Liver (tissue), 9 donors: Measurements from ENCODE around the gene FHDC1. TPM values are rescaled to one million over a fixed set of nuclear protein-coding genes. Genes with fewer than 3 reads are reported as not detected.

ENCODE experiments used
- DNase-seq: peaks from one replicate; pipeline ENCODE4 v3.0.0-alpha.2; 2017; ENCODE audit warnings: low spot score
- H3K27ac ChIP-seq, 2 donors: one replicate each; pipeline ENCODE4 v1.7.0; 2013; ENCODE audit warnings: inconsistent platforms in 2 of 2, low read length in 2 of 2, control low read depth in 1 of 2, low read depth in 1 of 2, mild to moderate bottlenecking in 1 of 2
- H3K27me3 ChIP-seq, 4 donors: one replicate each; pipeline versions ENCODE4 v1.6.1 to v1.7.0; 2013; ENCODE audit warnings: low read length in 3 of 4, inconsistent platforms in 1 of 4, mild to moderate bottlenecking in 1 of 4, moderate library complexity in 1 of 4; ENCODE audit not compliant: control insufficient read depth in 4 of 4, insufficient read depth in 4 of 4
- H3K36me3 ChIP-seq, 4 donors: one replicate each; pipeline versions ENCODE4 v1.6.1 to v1.7.0; 2013; ENCODE audit warnings: low read length in 3 of 4, mild to moderate bottlenecking in 3 of 4, low read depth in 1 of 4, moderate library complexity in 1 of 4; ENCODE audit not compliant: control insufficient read depth in 4 of 4, insufficient read depth in 3 of 4
- H3K4me1 ChIP-seq, 4 donors: one replicate each; pipeline versions ENCODE4 v1.6.1 to v1.7.0; 2013; ENCODE audit warnings: low read length in 3 of 4, mild to moderate bottlenecking in 3 of 4, moderate library complexity in 1 of 4; ENCODE audit not compliant: control insufficient read depth in 4 of 4, insufficient read depth in 4 of 4
- H3K4me3 ChIP-seq, 3 donors: one replicate each; pipeline versions ENCODE4 v1.6.1 to v1.7.0; 2013; ENCODE audit warnings: low read length in 3 of 3, control low read depth in 1 of 3, low read depth in 1 of 3, mild to moderate bottlenecking in 1 of 3
- H3K9ac ChIP-seq, 2 donors: one replicate each; pipeline ENCODE4 v1.7.0; 2013; ENCODE audit warnings: low read length in 2 of 2, mild to moderate bottlenecking in 2 of 2, moderate library complexity in 2 of 2, control low read depth in 1 of 2, low read depth in 1 of 2
- H3K9me3 ChIP-seq, 4 donors: one replicate each; pipeline versions ENCODE4 v1.6.1 to v1.7.0; 2013; ENCODE audit warnings: low read length in 3 of 4; ENCODE audit not compliant: control insufficient read depth in 4 of 4
- EGR1 ChIP-seq, 2 donors: IDR thresholded peaks; 2 replicates each; pipeline ENCODE4 v1.6.1; 2016 to 2018; ENCODE audit warnings: antibody characterized with exemption in 2 of 2, low read depth in 2 of 2
- FOXA1 ChIP-seq: IDR thresholded peaks from 2 replicates; pipeline ENCODE4 v1.6.1; 2016; ENCODE audit warnings: antibody characterized with exemption
- FOXA2 ChIP-seq: IDR thresholded peaks from 2 replicates; pipeline ENCODE4 v1.6.1; 2016; ENCODE audit warnings: antibody characterized with exemption
- GABPA ChIP-seq, 2 donors: IDR thresholded peaks in 1 of 2; conservative IDR thresholded peaks in 1 of 2; 2 replicates each; pipeline ENCODE4 v1.6.1; 2016; ENCODE audit warnings: antibody characterized with exemption in 2 of 2, mild to moderate bottlenecking in 1 of 2, moderate library complexity in 1 of 2
- HNF4A ChIP-seq, 2 donors: conservative IDR thresholded peaks; 2 replicates each; pipeline ENCODE4 v1.6.1; 2016; ENCODE audit warnings: antibody characterized with exemption in 2 of 2, mild to moderate bottlenecking in 2 of 2
- HNF4G ChIP-seq: IDR thresholded peaks from 2 replicates; pipeline ENCODE4 v1.6.1; 2016; ENCODE audit warnings: antibody characterized with exemption
- JUND ChIP-seq, 2 donors: IDR thresholded peaks; 2 replicates each; pipeline ENCODE4 v1.6.1; 2016; ENCODE audit warnings: antibody characterized with exemption in 2 of 2
- NR2F2 ChIP-seq: IDR thresholded peaks from 2 replicates; pipeline ENCODE4 v1.6.1; 2016; ENCODE audit warnings: antibody characterized with exemption
- RAD21 ChIP-seq, 2 donors: IDR thresholded peaks; 2 replicates each; pipeline ENCODE4 v1.6.1; 2016; ENCODE audit warnings: antibody characterized with exemption in 2 of 2, mild to moderate bottlenecking in 2 of 2
- RXRA ChIP-seq, 2 donors: IDR thresholded peaks; 2 replicates each; pipeline ENCODE4 v1.6.1; 2017 to 2018; ENCODE audit warnings: antibody characterized with exemption in 2 of 2, mild to moderate bottlenecking in 1 of 2
- SP1 ChIP-seq: IDR thresholded peaks from 2 replicates; pipeline ENCODE4 v1.6.1; 2018; ENCODE audit warnings: antibody characterized with exemption, mild to moderate bottlenecking
- TAF1 ChIP-seq: conservative IDR thresholded peaks from 2 replicates; pipeline ENCODE4 v1.6.1; 2016; ENCODE audit warnings: antibody characterized with exemption, mild to moderate bottlenecking
- WGBS: extraction: QIAGEN DNeasy Blood & Tissue Kit; methylation state at CpG from one replicate; pipeline ENCODE4 v1.1.7; 2013; 5-methylcytosine and 5-hydroxymethylcytosine counted together
- polyA plus RNA-seq, 2 donors: library from polyadenylated mRNA; stranded (reverse) in 1 of 2; unstranded in 1 of 2; fragments of 200-250 nt in 1 of 2; fragments of >200 nt in 1 of 2; fragmentation: Nextera tagmentation in 1 of 2; extraction: Ambion mirVana in 1 of 2; gene quantifications; one replicate each; pipeline versions ENCODE4 v1.2.1 to v1.2.3, GENCODE V29; 2013 to 2015
- total RNA-seq, 2 donors: library from RNA; depleted of rRNA; stranded (reverse); fragments of >200 nt; gene quantifications; one replicate each; pipeline ENCODE4 v1.2.3, GENCODE V29; 2014
- TF ChIP-seq, protein P1 (sequence below): IDR thresholded peaks from 2 replicates; pipeline ENCODE4 v1.6.1; 2016; ENCODE audit warnings: antibody characterized with exemption, mild to moderate bottlenecking
- TF ChIP-seq, protein P2 (sequence below): fragments of 150-350 bp; IDR thresholded peaks from 2 replicates; pipeline ENCODE4 v1.5.1; 2017; ENCODE audit warnings: improper control_type of control experiment, low read depth, low read length; ENCODE audit not compliant: missing input control
- TF ChIP-seq, protein P3 (sequence below): IDR thresholded peaks from 2 replicates; pipeline ENCODE4 v1.6.1; 2016; ENCODE audit warnings: antibody characterized with exemption
- TF ChIP-seq, protein P4 (sequence below): IDR thresholded peaks from 2 replicates; pipeline ENCODE4 v1.6.1; 2016; ENCODE audit warnings: antibody characterized with exemption
- donor health status: healthy.
- donor health status: healthy.
- donor health status: healthy.
- donor health status: healthy.
- donor health status: healthy.

Gene FHDC1
- total and polyA plus RNA-seq, 4 donors: 0.06 to 33.0 (median 0.11) TPM

DNA sequence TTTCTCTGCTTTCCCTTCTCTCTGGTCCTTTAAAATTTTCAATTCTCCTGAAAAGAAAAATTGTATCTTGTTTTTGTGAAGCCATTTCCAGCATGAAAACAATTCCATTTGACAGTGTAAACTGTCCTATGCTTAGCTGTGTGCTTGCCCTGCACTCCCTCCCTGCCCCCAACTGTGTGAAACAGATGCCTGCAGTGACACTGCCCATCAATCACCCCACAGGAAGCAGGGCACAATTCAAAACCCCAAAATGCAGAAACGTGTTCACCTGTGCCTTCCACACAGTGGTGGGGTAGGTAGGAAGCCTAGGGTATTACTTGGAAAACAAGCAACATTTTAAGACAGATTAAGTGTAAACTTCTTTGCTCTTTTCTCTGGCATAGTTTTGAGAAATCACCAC lies 6.2 kb upstream of the FHDC1 start:
- H3K9me3 ChIP-seq: no peaks in the 10 kb centered on the region
- DNase-seq: no peak
- H3K4me3 ChIP-seq: no peak overlapping the region
- no peak for TF ChIP-seq HNF4G
- no peak for TF ChIP-seq NR2F2
- TF ChIP-seq, protein P1, sequence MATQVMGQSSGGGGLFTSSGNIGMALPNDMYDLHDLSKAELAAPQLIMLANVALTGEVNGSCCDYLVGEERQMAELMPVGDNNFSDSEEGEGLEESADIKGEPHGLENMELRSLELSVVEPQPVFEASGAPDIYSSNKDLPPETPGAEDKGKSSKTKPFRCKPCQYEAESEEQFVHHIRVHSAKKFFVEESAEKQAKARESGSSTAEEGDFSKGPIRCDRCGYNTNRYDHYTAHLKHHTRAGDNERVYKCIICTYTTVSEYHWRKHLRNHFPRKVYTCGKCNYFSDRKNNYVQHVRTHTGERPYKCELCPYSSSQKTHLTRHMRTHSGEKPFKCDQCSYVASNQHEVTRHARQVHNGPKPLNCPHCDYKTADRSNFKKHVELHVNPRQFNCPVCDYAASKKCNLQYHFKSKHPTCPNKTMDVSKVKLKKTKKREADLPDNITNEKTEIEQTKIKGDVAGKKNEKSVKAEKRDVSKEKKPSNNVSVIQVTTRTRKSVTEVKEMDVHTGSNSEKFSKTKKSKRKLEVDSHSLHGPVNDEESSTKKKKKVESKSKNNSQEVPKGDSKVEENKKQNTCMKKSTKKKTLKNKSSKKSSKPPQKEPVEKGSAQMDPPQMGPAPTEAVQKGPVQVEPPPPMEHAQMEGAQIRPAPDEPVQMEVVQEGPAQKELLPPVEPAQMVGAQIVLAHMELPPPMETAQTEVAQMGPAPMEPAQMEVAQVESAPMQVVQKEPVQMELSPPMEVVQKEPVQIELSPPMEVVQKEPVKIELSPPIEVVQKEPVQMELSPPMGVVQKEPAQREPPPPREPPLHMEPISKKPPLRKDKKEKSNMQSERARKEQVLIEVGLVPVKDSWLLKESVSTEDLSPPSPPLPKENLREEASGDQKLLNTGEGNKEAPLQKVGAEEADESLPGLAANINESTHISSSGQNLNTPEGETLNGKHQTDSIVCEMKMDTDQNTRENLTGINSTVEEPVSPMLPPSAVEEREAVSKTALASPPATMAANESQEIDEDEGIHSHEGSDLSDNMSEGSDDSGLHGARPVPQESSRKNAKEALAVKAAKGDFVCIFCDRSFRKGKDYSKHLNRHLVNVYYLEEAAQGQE: no peak
- TF ChIP-seq FOXA2: no peak
- TF ChIP-seq RXRA (IDR thresholded peaks at IDR 0.05): no peak
- TF ChIP-seq, protein P2, sequence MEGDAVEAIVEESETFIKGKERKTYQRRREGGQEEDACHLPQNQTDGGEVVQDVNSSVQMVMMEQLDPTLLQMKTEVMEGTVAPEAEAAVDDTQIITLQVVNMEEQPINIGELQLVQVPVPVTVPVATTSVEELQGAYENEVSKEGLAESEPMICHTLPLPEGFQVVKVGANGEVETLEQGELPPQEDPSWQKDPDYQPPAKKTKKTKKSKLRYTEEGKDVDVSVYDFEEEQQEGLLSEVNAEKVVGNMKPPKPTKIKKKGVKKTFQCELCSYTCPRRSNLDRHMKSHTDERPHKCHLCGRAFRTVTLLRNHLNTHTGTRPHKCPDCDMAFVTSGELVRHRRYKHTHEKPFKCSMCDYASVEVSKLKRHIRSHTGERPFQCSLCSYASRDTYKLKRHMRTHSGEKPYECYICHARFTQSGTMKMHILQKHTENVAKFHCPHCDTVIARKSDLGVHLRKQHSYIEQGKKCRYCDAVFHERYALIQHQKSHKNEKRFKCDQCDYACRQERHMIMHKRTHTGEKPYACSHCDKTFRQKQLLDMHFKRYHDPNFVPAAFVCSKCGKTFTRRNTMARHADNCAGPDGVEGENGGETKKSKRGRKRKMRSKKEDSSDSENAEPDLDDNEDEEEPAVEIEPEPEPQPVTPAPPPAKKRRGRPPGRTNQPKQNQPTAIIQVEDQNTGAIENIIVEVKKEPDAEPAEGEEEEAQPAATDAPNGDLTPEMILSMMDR: no peak
- no peak for TF ChIP-seq HNF4A (conservative IDR thresholded peaks at IDR 0.05)
- TF ChIP-seq, protein P3, sequence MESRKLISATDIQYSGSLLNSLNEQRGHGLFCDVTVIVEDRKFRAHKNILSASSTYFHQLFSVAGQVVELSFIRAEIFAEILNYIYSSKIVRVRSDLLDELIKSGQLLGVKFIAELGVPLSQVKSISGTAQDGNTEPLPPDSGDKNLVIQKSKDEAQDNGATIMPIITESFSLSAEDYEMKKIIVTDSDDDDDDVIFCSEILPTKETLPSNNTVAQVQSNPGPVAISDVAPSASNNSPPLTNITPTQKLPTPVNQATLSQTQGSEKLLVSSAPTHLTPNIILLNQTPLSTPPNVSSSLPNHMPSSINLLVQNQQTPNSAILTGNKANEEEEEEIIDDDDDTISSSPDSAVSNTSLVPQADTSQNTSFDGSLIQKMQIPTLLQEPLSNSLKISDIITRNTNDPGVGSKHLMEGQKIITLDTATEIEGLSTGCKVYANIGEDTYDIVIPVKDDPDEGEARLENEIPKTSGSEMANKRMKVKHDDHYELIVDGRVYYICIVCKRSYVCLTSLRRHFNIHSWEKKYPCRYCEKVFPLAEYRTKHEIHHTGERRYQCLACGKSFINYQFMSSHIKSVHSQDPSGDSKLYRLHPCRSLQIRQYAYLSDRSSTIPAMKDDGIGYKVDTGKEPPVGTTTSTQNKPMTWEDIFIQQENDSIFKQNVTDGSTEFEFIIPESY: no peak
- TF ChIP-seq SP1: no peak
- no peak for TF ChIP-seq RAD21 (IDR thresholded peaks at IDR 0.05)
- TF ChIP-seq, protein P4, sequence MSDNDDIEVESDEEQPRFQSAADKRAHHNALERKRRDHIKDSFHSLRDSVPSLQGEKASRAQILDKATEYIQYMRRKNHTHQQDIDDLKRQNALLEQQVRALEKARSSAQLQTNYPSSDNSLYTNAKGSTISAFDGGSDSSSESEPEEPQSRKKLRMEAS: no peak
- TF ChIP-seq JUND (IDR thresholded peaks at IDR 0.05): no peak
- no peak for TF ChIP-seq EGR1 (IDR thresholded peaks at IDR 0.05; ENCODE audit: low read depth in 2 of 2)
- 59% methylated on average over 1 of the region's 1 CpG for WGBS
- H3K4me1 ChIP-seq: no peaks in the 10 kb centered on the region
- H3K36me3 ChIP-seq: no peaks in the 10 kb centered on the region
- no peak overlapping the region for H3K9ac ChIP-seq
- no peak overlapping the region for H3K27ac ChIP-seq
- H3K27me3 ChIP-seq: no peaks in the 10 kb centered on the region

DNA sequence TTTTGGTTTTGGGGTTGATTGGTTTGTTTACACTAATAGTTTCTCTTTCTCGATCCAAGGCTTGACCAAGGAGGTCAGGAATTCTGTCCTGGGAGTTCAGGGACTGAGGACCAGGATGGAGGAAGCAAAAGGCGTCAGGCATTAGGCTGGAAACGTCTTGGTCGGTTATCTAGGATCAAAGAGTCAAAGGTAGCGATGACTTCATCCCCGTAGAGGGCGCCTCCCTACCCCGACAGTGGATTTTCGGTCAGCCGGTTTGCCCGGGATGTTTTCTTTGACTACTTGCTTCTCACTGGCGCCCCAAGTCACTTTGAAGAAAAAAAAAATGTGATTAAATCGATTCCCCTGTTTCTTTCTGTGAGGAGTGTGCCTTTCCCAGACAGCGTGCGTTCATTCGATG lies 980 bp upstream of the FHDC1 start:
- Histone ChIP-seq H3K36me3 (no peaks in the 10 kb centered on the region), H3K27ac (no peak overlapping the region), H3K4me1 (peaks cover 15 to 31% (median 26%) of the 10 kb centered on the region in 4 donors), H3K9ac (no peak overlapping the region), H3K4me3 (no peak overlapping the region), H3K9me3 (no peaks in the 10 kb centered on the region), H3K27me3 (peaks cover 0 to 5% (median 2%) of the 10 kb centered on the region in 4 donors)
- DNase-seq: peak; percentile 67
- WGBS: 34% methylated on average over 16 of the region's 16 CpGs
- no peak for TF ChIP-seq FOXA1
- no peak for TF ChIP-seq HNF4G
- TF ChIP-seq, protein P3: no peak
- TF ChIP-seq, protein P4: no peak
- TF ChIP-seq, protein P1: no peak
- no peak for TF ChIP-seq JUND (IDR thresholded peaks at IDR 0.05)
- no peak for TF ChIP-seq HNF4A (conservative IDR thresholded peaks at IDR 0.05)
- no peak for TF ChIP-seq EGR1 (IDR thresholded peaks at IDR 0.05; ENCODE audit: low read depth in 2 of 2)
- no peak for TF ChIP-seq FOXA2
- no peak for TF ChIP-seq TAF1
- TF ChIP-seq GABPA (IDR thresholded peaks at IDR 0.05 in 1 of 2, conservative IDR thresholded peaks at IDR 0.05 in 1 of 2): no peak
